ENCODE measurements around the gene CDC42EP3.

GRCh38 chr2:37684809-37685208 lies 13.4 kb upstream of the CDC42EP3 start:
- TF ChIP-seq CTCF (IDR thresholded peaks at IDR 0.05; ENCODE audit: low read length) (no peak), EZH2 (optimal IDR thresholded peaks at IDR 0.05; ENCODE audit: low read depth, low read length) (no peak), EZH2phosphoT487 (IDR thresholded peaks at IDR 0.05; ENCODE audit: low read length) (no peak)

All from MM.1S (cell line).